GM15510 (cell line): ENCODE results near the gene IQGAP3.

Experiments
- POLR2A ChIP-seq: IDR thresholded peaks from 3 replicates; pipeline ENCODE4 v1.6.1; 2011; ENCODE audit warnings: borderline replicate concordance; ENCODE audit not compliant: insufficient read length; ENCODE audit errors: extremely low read depth

IQGAP3 gene

DNA sequence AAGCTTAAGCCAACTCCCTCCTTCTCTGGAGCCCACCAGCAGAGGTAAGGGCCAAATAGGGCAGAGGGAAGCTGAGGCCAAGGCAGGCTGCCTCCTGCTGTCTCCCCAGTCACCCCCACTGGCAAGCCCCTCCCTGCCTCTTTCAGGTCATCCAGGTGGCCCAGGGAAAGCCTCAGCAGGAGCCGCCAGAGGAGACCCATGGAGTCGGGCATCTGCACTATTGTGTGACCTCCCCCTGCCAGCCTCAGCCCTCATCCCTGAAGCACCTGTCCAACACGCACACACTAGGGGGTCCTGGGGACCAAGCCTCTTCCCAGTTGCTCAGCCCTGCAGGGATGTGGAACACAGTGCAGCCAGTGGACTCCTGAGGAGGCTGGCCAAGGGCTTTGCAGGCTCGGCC is 14.0 kb upstream of the IQGAP3 start:
- TF ChIP-seq POLR2A: no peak

DNA sequence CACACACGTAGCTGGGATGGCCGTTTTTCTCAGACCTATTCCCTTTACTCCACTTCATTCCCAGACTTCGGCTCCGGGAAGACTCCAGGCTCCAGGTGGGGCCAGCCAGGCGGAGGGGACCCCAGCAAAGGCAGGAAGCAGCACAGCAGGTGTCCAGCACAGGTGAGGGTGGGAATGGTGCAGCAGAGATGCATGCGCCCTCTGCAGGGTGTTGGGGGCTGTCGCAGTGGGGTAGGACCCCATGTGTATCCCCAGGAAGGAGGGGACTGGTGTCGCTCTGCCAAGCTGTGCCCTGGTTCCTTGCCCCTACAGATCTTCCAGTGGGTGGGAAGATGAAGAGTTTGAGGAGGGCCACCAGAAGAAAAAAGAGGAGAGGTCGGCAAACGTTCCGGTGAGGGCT is 12.4 kb upstream of the IQGAP3 start:
- no peak for TF ChIP-seq POLR2A

DNA sequence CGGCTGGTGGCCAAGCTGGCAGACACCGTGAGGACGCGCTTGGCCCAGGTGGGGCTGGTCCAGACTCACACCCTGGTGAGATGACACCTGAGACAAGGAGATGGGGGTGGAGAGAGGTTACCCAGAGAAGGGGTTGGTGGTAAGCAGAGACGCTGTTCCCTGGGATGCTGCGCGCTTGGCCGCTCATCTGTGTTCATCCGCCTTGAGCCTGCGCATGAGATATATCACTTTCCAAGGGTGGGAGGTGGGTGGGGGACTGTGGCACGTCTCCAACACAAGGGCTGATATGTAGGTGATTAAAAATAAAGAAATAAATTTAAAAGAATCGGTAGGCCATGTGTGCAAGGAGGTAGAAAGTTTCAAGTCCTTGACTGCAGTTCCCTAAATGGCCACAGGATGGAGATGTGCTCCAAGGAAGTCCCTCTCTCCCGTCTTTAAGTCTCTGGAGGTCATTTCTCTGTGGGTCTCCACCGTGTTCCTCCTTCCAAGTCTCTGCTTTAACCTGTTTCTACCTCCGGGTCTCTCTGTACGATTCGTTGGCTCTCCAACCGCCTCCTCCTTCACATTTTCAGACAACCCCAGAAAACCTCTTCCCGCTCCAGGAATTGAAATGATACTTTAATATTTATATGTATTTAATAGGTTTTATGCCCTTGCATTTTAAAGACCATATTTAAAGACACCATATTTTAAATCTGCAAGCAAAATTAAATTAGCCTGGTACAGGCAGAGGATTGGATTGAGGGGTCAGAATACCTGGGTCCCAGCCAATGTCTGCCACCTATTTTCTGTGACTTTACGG is 11.7 kb upstream of the IQGAP3 start:
- no peak for TF ChIP-seq POLR2A

DNA sequence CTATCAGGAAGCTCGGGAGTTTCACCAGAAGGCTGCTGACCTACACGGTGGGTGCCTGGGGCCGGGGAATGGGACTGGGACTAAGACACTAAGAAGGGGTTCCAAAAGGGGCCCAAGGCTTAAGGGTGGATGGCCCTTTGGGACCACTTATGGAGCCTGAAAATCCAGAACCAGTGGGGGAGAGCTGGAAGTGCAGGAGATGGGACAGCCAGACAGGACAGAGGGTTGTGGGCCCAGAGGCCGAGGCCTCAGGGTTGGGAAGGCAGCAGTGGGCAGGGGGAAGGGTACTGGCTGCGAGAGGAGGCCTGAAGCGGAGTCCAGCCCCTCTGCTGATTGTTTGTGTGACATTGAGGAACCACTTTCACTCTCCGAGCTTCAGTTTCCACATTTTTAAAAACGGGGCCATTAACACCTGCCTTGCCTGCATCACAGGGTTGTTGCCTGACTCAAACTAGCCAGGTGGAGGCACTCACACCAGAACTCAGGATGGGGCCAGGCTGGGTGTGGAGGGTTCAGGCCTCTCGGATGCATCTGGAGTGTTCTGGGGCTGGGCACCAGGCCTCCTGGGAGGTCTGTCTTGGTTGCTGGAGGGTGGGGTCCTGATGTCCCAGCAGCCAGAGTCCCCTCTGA is 10.1 kb upstream of the IQGAP3 start:
- TF ChIP-seq POLR2A: no peak

DNA sequence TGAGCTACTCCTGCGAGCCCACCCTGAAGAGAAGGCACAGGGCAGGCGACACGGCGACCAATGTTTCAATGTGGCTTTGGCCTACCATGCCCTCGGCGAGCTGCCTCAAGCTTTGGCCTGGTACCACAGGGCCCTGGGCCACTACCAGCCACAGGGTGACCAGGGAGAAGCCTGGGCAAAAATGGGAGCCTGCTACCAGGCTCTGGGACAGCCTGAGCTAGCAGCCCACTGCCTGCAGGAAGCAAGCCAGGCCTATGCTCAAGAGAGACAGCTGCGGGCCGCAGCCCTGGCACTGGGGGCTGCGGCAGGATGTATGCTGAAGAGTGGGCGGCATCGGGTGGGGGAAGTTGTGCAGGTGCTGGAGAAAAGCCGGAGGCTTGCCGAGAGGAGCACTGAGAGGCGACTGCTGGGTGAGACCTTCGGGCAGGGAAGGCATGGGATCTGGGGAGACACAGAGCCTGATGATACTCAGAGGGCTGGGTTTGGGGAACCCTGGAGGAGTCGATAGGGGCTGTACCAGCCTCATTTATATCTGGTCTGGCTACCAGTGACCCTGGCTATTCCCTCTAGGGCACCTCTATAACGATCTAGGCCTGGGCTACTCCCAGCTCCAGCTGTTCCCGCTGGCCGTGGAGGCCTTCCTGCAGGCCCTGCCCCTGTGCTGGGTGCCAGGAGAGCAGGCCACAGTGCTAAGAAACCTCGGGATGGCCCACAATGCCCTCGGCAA is 9.5 kb upstream of the IQGAP3 start:
- no peak for TF ChIP-seq POLR2A

DNA sequence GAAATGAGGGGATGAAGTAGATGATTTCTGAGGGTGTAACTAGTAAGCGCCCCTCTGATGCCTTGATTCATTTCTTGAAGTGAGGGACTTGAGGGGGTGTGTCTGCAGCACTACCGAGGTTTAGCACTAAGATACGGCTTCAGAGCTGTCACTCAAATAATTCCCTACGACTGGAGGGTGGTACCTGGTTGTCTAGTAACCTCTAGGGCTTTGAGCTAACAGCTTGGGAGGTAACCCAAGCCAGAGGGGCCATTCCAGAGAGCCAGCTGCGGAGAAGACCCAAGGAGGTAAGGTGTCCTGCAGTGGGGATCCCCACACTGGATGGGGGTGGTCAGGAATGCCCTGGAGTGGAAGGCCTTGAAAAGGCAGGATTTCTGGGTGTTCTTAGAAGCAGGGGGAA is 7.1 kb upstream of the IQGAP3 start, which contains the start of gene TTC24:
Gene TTC24 (plus strand): TSS at position 252 of the 400 bp plus-strand sequence. CDS start 1,642 bp downstream, outside the sequence.
- no peak for TF ChIP-seq POLR2A

DNA sequence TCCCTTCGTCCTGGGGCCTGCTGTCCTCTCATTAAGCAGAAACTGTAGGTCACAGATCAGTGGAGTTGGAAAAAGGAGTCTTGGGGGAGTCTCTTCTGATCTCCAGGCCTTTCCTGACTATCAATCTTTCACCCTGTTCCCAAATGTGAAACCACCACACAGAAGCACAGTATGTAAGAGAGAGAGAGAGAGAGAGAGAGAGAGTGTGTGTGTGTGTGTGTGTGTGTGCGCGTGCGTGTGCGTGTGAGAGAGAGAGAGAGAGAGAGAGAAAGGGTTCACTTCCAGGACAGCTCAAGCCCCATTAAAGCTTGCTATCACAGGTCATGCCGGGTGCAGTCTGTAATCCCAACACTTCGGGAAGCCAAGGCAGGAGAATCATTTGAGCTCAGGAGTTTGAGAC is 5.7 kb upstream of the IQGAP3 start:
- no peak for TF ChIP-seq POLR2A

DNA sequence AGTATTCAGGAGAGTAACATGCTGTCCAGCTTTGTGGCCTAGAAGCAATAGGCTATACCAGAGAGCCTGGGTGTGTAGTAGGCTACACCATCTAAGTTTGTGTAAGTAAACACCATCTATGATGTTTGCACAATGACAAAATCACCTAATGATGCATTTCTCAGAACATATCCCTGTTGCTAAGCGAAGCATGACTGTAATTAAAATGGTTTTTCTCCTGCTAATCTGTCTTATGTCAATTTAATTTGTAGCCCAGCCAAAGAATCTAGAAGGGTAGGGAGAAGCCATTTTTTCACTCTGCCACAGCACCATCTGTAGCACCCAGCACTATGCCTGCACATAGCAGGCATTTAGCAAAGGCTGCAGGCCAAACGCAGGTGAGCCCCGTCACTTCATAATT is 5.2 kb upstream of the IQGAP3 start:
- no peak for TF ChIP-seq POLR2A

DNA sequence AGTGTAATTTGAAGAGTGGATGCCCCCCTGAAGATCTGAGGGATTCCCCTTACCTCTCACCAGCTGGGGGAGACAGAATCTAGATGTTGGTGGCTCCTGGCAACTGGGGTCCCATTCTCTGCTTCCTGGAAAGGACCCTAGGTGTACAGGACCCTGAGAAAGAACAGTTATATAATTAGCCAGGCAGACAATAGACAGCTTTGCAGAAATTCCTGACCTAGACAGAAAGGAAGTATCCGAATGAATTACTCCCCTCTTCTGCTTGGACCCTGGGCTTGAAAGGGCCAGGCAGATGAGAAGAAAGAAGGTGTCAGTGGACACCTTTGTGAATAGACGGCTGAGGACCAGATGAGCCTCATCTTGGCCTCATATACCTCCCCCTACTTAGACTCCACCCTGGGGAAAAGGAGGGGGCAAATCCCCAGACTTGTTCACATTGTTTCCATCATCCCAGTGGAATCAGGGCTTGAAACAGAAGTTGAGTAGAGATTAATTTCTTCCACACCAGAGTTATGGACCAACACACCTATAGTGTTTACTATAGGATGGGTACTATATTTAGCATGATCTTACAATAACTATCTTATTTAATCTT is 1.8 kb upstream of the IQGAP3 start:
- TF ChIP-seq POLR2A: no peak

DNA sequence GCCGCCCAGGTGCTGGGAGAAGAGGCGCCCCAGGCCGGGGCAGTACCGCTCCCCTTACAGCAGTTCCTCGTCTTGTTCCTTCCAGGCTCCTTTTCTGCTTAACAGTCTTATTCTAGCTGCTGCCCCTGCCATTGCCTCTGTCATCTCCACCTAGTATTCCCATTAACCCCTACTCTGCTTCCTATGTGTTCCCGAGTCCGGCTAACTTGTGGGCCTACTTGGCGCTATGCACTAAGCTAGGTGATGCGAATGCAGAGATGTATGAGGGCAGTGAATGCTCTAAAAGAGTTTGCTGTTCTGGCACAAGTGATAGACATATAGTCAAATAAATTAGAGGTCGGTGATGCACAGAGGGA is 276 bp upstream of the IQGAP3 start:
- no peak for TF ChIP-seq POLR2A

DNA sequence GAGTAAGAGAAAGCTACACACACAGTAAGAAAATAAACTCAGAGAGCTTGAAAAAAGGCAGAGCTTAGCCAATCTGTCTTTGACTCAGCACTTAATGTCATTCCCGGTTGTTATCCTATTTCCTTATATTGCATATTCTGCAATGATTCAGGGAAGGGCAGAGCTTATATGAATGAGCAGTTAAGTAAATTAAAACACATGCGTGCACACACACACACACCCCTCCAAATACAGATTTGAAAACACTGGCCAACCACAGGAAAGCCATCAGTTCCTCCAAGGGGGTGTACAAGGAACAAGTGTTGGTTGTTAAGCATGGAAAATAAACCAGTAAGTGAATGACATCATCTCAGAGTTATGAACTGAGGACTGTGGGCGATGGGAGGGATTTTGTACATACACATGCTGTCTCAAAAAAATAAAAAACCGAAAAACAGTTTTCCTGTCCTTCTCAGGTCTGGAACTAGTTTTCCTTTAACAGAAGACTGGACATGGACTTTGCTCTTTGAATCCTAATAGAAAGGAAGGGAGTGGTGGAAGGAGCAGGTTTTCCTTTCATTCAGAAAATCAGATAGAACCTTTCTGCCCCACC is 1.0 kb downstream of the IQGAP3 start:
- no peak for TF ChIP-seq POLR2A

DNA sequence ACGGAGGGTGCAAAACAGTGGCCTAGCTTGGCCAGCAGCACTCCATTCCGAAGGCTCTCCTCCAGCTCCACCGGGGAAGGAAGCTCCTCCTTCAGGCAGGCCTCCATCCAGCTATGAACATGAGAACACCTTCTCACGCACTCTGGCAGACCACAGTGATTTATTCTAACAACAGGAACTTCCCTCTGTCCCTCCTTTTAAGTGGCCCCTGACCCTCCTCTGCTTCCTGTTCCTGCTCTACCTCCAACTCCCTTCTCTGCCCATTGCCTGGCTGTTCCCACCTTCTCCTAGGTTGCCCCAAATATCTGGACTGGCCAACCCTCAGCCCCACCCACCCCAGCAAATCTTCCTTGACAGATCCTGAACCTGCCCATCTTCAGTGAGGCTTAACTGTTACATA is 5.9 kb downstream of the IQGAP3 start:
- no peak for TF ChIP-seq POLR2A

DNA sequence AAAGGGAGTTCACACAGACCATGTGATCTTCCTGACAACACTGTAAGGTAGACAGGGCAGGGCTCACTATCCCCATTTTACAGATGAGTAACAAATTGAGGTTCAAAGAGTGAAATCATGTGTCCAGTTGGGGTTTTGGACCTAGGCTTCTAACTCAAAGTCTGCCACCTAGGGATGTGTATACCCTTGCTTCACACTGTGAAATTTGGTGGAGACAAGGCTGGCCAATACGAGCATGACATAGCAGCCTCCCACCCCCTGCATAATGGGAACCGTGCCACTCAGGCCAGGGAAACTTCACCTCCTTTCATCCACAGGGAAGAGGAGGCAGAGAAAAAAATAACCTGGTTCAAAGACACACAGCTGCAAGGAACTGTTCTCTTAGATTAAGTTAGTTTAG is 6.8 kb downstream of the IQGAP3 start:
- TF ChIP-seq POLR2A: no peak

DNA sequence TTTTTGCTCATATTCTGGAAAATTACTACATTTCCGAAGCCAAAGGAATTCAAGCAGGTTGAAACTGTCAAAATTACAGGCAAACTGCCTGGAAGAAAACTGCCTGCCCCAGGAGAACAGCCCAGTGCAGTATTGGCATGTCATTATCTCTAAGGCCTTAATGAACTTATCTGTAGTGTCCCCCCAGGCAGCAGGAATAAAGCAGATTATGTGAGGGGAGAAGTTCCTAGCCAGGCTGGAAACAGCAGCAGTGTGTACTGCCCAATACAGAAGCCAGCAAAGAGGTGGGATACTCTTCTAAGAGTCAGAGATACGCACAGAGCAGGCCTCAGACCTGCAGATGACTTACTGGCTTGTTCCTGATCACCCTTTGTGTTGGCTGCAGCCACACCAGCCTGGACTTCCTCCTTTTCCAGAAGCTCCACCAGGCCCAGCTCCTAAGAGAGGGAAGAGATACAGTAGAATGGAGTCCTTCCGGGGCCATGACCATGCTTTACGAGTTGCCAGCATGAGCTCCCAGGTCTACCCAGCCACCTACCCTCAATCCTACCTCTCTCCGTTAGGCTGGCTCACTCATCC is 11.7 kb downstream of the IQGAP3 start:
- no peak for TF ChIP-seq POLR2A

DNA sequence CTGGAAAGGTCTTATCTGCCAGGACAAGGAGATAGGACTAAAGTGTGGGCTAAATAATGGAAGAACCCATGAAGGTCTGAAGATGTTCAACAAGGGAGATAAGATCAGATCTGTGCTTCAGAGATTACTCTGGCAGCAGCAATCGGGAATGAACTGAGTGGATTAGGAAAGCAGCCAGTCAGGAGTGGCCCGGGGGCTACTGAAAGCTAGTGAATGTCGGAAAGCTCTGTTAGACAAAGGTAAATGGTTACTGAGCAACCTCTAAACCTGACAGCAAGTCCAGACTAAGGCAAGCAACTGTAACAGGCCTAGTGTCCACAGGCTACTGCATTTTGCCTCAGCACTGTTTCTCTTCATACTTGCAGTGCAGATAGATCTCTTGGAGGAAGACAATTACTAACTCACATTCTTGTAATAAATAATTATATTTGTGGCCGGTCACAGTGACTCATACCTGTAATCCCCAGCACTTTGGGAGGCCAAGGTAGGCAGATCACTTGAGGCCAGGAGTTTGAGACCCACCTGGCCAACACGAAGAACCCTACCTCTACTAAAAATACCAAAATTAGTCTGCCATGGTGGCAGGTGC is 12.5 kb downstream of the IQGAP3 start:
- TF ChIP-seq POLR2A: no peak
